RWPE2 (cell line): Measurements from ENCODE around the gene TTF2.
A peak's percentile ranks its signal among the peaks of the same experiment; 100 is the strongest.
"Not testable (repeated sequence)": the region's sequence is repeated elsewhere in the genome, so short reads cannot be mapped to it uniquely, and the experiment has no call there.

Source experiments
- ATAC-seq: fragments of 200-7000 bp; cut with Tn5 transposase; 3 replicates; pipeline ENCODE4 v1.9.1; 2021; ENCODE audit warnings: low read depth
- DNase-seq: peaks from one replicate; pipeline ENCODE4 v3.0.0-alpha.2; 2020; ENCODE audit warnings: low spot score
- H3K27ac ChIP-seq: fragments of 450-650 bp; 2 replicates; pipeline ENCODE4 v1.5.1; 2017; ENCODE audit warnings: mild to moderate bottlenecking; ENCODE audit not compliant: poor library complexity, severe bottlenecking
- H3K27me3 ChIP-seq: fragments of 250-450 bp; sonication (Bioruptor Pico); 2 replicates; pipeline ENCODE4 v1.5.1; 2021; ENCODE audit warnings: mild to moderate bottlenecking, moderate library complexity; ENCODE audit not compliant: insufficient read depth, poor library complexity, severe bottlenecking
- H3K36me3 ChIP-seq: fragments of 250-450 bp; sonication (Bioruptor Pico); 2 replicates; pipeline ENCODE4 v1.5.1; 2020; ENCODE audit warnings: low read depth, mild to moderate bottlenecking, moderate library complexity
- H3K4me1 ChIP-seq: fragments of 250-450 bp; sonication (Bioruptor Pico); 2 replicates; pipeline ENCODE4 v1.5.1; 2021; ENCODE audit warnings: mild to moderate bottlenecking, moderate library complexity; ENCODE audit not compliant: insufficient read depth, poor library complexity, severe bottlenecking
- H3K4me3 ChIP-seq: fragments of 250-450 bp; sonication (Bioruptor Pico); 2 replicates; pipeline ENCODE4 v1.5.1; 2021; ENCODE audit warnings: mild to moderate bottlenecking, moderate library complexity; ENCODE audit not compliant: severe bottlenecking
- H3K9me3 ChIP-seq: fragments of 250-450 bp; sonication (Bioruptor Pico); 2 replicates; pipeline ENCODE4 v1.5.1; 2021; ENCODE audit warnings: mild to moderate bottlenecking, moderate library complexity; ENCODE audit not compliant: severe bottlenecking
- CTCF ChIP-seq: fragments of 450-650 bp; IDR thresholded peaks from one replicate; pipeline ENCODE4 v1.5.1; 2017; ENCODE audit warnings: mild to moderate bottlenecking, moderate library complexity; ENCODE audit not compliant: poor library complexity, severe bottlenecking

The TTF2 gene

DNA sequence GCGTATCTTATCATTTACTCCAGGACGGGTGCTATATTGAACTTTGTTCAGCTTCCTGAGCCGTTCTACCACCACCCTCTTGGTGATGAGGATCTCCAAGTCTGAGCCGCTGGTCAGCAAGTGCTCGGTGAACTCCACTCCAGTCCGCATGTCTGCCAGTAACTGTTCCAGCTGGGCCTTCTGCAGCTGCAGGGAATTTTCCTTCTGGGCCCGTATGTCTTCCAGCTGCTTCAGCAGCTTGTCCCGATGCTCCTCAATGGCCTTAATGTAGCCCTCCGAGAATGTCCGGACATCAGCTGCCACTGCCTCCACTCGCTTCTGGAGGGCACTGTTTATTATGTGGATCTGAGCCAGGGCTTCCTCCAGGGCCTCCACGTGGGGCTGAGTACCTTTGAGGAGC, 58.0 kb downstream of the TTF2 start:
- no peak for DNase-seq
- no peaks in the 10 kb centered on the region for H3K27me3 ChIP-seq
- H3K4me1 ChIP-seq: peaks cover 3% of the 10 kb centered on the region
- no peak for TF ChIP-seq CTCF
- H3K27ac ChIP-seq: no peak overlapping the region
- ATAC-seq: no peak
- H3K4me3 ChIP-seq: no peak overlapping the region
- H3K9me3 ChIP-seq: no peaks in the 10 kb centered on the region
- H3K36me3 ChIP-seq: peaks cover 16% of the 10 kb centered on the region

- not testable (repeated sequence) for H3K9me3 ChIP-seq, ATAC-seq, H3K27me3 ChIP-seq, H3K27ac ChIP-seq, H3K4me3 ChIP-seq, DNase-seq, H3K4me1 ChIP-seq
- peaks cover 12% of the 10 kb centered on the region for H3K36me3 ChIP-seq
Observed at GRCh38 chr1:117119144-117119543, 59.0 kb downstream of the TTF2 start.

GRCh38 chr1:117120774-117121588, 60.9 kb downstream of the TTF2 start:
- peak overlapping the region; percentile 21 for H3K27ac ChIP-seq
- H3K36me3 ChIP-seq: no peaks in the 10 kb centered on the region
- no peaks in the 10 kb centered on the region for H3K9me3 ChIP-seq
- H3K4me1 ChIP-seq: peaks cover 3% of the 10 kb centered on the region
- TF ChIP-seq CTCF: no peak
- ATAC-seq (peak; percentile 48), DNase-seq (no peak)
- H3K4me3 ChIP-seq: peak overlapping the region; percentile 65
- H3K27me3 ChIP-seq: no peaks in the 10 kb centered on the region

DNA sequence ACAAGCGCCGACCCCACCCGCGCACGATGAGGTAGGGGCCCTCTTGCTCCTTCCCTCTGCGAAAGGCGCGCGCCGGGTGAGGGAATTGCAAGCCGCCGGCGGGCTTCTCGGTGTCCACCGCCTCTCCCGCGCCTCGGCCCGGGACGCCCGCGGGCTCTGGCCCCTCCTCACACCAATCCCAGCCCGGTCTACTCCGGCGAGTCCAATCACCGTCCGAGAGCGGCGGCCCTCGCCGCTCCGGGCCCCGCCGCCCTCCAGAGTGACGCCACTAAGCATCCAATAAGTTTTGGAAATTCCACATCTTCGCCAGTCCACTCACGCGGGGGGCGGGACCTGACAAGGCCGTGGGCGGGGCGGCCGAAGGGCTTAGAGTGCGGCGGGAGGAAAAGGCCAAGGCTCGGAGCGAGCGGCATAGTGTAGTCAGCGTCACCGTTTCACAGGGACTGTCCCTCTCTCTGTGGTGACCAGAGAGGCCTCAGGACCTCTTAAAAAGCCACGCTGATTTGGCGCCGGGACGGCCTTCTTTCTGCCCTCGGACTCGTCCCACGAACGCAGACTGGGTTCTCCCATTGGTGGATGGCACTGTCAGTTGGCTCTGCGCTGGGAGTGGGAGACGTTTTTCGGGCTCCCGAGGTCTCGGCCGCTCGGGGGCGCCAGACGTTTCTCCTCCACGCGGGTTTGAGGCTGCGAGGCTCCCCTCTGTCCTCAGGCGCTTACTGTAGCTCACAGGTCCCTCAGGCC, 61.6 kb downstream of the TTF2 start, which contains the start of gene TRIM45:
Gene TRIM45 (minus strand): TSS at position 161 of the 741 bp plus-strand sequence. CDS start 548 bp downstream, outside the sequence.
- DNase-seq: peak; percentile 94
- Histone ChIP-seq H3K4me1 (peaks cover 3% of the 10 kb centered on the region), H3K36me3 (no peaks in the 10 kb centered on the region), H3K27me3 (no peaks in the 10 kb centered on the region), H3K27ac (peak within 1 kb of the TSS; percentile 21), H3K4me3 (peak within 1 kb of the TSS; percentile 65), H3K9me3 (no peaks in the 10 kb centered on the region)
- peak; percentile 87 for TF ChIP-seq CTCF
- ATAC-seq: peak; percentile 98

DNA sequence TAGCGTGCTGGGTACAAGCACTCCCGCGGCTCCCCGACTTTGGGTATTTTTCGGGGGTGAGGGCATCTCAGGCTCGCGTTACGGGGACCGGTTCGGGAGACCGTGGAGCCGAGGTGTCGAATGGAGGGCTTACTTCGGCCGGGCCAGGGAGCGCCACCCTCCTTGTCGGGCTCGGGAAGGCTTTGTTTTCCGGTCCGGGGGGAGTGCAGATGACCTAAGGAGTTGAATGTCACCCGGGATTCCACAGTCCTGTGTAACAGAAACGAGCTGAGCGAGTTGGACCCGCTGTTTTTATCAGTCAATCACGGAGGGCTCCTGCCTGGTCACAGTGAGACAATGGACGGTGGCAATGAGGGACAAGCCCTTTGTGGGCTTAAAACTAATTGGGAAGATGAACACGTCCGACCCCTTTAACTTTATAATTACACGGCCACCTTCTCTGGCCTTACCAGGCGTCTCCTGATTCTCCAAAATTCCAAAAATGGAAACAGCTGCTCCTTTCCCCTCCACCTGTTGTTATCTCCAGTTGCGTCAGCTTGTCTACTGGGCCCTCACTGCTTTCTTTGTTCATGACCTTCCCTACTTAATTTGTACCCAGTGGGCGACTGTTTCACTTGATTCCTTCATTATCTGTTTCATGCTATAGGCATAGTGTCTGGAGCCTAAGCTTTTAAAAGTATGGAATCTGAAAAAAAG, 62.4 kb downstream of the TTF2 start:
- peak overlapping the region; percentile 65 for H3K4me3 ChIP-seq
- peaks cover 3% of the 10 kb centered on the region for H3K4me1 ChIP-seq
- DNase-seq: no peak
- no peaks in the 10 kb centered on the region for H3K27me3 ChIP-seq
- TF ChIP-seq CTCF: peak; percentile 59
- no peak overlapping the region for H3K27ac ChIP-seq
- no peak for ATAC-seq
- H3K9me3 ChIP-seq: no peaks in the 10 kb centered on the region
- no peaks in the 10 kb centered on the region for H3K36me3 ChIP-seq
